Vagina (tissue), 2 donors: ENCODE data around the gene LRRC31. TPM values are rescaled to one million over a fixed set of nuclear protein-coding genes. Genes with fewer than 3 reads are reported as not detected.

Experiments
- DNase-seq, 2 donors: peaks; one replicate each; pipeline ENCODE4 v3.0.0-alpha.2; 2017; ENCODE audit errors: extremely low spot score in 2 of 2
- H3K27ac ChIP-seq: fragments of 200-600 bp; sonication (generic); one replicate; pipeline ENCODE4 v1.5.1; 2019
- H3K27me3 ChIP-seq: fragments of 200-600 bp; sonication (generic); one replicate; pipeline ENCODE4 v1.5.1; 2019
- H3K36me3 ChIP-seq, 2 donors: fragments of 200-600 bp; sonication (generic); one replicate each; pipeline ENCODE4 v1.5.1; 2017 to 2019
- H3K4me1 ChIP-seq: fragments of 200-600 bp; sonication (generic); one replicate; pipeline ENCODE4 v1.5.1; 2019
- H3K4me3 ChIP-seq, 2 donors: fragments of 200-600 bp; sonication (generic); 1 replicate in 1 of 2; 2 replicates in 1 of 2; pipeline ENCODE4 v1.5.1; 2016 to 2019
- H3K9me3 ChIP-seq: fragments of 200-600 bp; sonication (generic); one replicate; pipeline ENCODE4 v1.5.1; 2019
- CTCF ChIP-seq, 3 experiments: fragments of 450-650 bp in 2 of 3; fragments of 200-600 bp in 1 of 3; sonication (generic) in 1 of 3; IDR thresholded peaks; one replicate each; pipeline ENCODE4 v1.5.1; 2017 to 2019; ENCODE audit warnings: antibody characterized with exemption in 3 of 3, mild to moderate bottlenecking in 2 of 3, moderate library complexity in 2 of 3
- POLR2A ChIP-seq, 2 donors: fragments of 450-650 bp; IDR thresholded peaks; one replicate each; pipeline ENCODE4 v1.6.1; 2017; ENCODE audit warnings: antibody characterized with exemption in 2 of 2, mild to moderate bottlenecking in 2 of 2, moderate library complexity in 2 of 2
- POLR2AphosphoS5 ChIP-seq, 2 donors: sonication (generic); formaldehyde crosslinking; IDR thresholded peaks; one replicate each; pipeline ENCODE4 v1.9.0; 2017; ENCODE audit warnings: antibody characterized with exemption in 2 of 2, mild to moderate bottlenecking in 2 of 2, low read depth in 1 of 2; ENCODE audit not compliant: insufficient read depth in 1 of 2
- intact Hi-C: fragments of 100-400 bp; cut with DNase I; formaldehyde crosslinking; loops from one replicate; pipeline ENCODE4 v1.15.1; 2023
- total RNA-seq: library from RNA; depleted of rRNA; stranded (reverse); fragments of >200 nt; gene quantifications from one replicate; pipeline ENCODE4 v1.2.3, GENCODE V29; 2016

Gene LRRC31
- total RNA-seq, 1 donor from 2014 or later = not detected

- intact Hi-C loops = no loop called here
- no peak overlapping the region for H3K27ac ChIP-seq
- no peak overlapping the region for H3K4me3 ChIP-seq
- no peaks in the 10 kb centered on the region for H3K36me3 ChIP-seq
- no peaks in the 10 kb centered on the region for H3K27me3 ChIP-seq
- no peak for TF ChIP-seq CTCF (IDR thresholded peaks at IDR 0.05)
- TF ChIP-seq POLR2A (IDR thresholded peaks at IDR 0.05) = no peak
- TF ChIP-seq POLR2AphosphoS5 (IDR thresholded peaks at IDR 0.05; ENCODE audit: insufficient read depth in 1 of 2, low read depth in 1 of 2) = no peak
- no peaks in the 10 kb centered on the region for H3K9me3 ChIP-seq
- no peaks in the 10 kb centered on the region for H3K4me1 ChIP-seq
- no peak for DNase-seq
Observed at GRCh38 chr3:169865176-169865767, 4.5 kb downstream of the LRRC31 start.

- H3K4me3 ChIP-seq = no peak overlapping the region
- intact Hi-C loops = no loop called here
Observed at GRCh38 chr3:169864270-169864669, 5.5 kb downstream of the LRRC31 start.

GRCh38 chr3:169863458-169863899 lies 6.3 kb downstream of the LRRC31 start:
- H3K27me3 ChIP-seq = no peaks in the 10 kb centered on the region
- intact Hi-C loops = no loop called here
- H3K4me3 ChIP-seq = no peak overlapping the region

More at GRCh38 chr3:169864270-169864669, 5.5 kb downstream of the LRRC31 start:
- no peak for DNase-seq
- Histone ChIP-seq H3K36me3 (no peaks in the 10 kb centered on the region), H3K27me3 (no peaks in the 10 kb centered on the region), H3K27ac (no peak overlapping the region), H3K9me3 (no peaks in the 10 kb centered on the region), H3K4me1 (no peaks in the 10 kb centered on the region)
- TF ChIP-seq POLR2A (IDR thresholded peaks at IDR 0.05) = no peak
- TF ChIP-seq POLR2AphosphoS5 (IDR thresholded peaks at IDR 0.05; ENCODE audit: insufficient read depth in 1 of 2, low read depth in 1 of 2) = no peak
- no peak for TF ChIP-seq CTCF (IDR thresholded peaks at IDR 0.05)

GRCh38 chr3:169861871-169862270 lies 7.9 kb downstream of the LRRC31 start:
- Histone ChIP-seq H3K36me3 (no peaks in the 10 kb centered on the region), H3K9me3 (no peaks in the 10 kb centered on the region), H3K27ac (no peak overlapping the region), H3K27me3 (no peaks in the 10 kb centered on the region), H3K4me3 (no peak overlapping the region), H3K4me1 (no peaks in the 10 kb centered on the region)
- intact Hi-C loops = no loop called here
- TF ChIP-seq POLR2AphosphoS5 (IDR thresholded peaks at IDR 0.05; ENCODE audit: insufficient read depth in 1 of 2, low read depth in 1 of 2) = no peak
- TF ChIP-seq CTCF (IDR thresholded peaks at IDR 0.05) = no peak
- no peak for TF ChIP-seq POLR2A (IDR thresholded peaks at IDR 0.05)
- no peak for DNase-seq

More at GRCh38 chr3:169863458-169863899, 6.3 kb downstream of the LRRC31 start:
- no peak overlapping the region for H3K27ac ChIP-seq
- TF ChIP-seq POLR2A (IDR thresholded peaks at IDR 0.05) (no peak), CTCF (IDR thresholded peaks at IDR 0.05) (peak; percentile 51 to 69 (median 58))
- no peak for DNase-seq
- no peaks in the 10 kb centered on the region for H3K36me3 ChIP-seq
- H3K9me3 ChIP-seq = no peaks in the 10 kb centered on the region
- H3K4me1 ChIP-seq = no peaks in the 10 kb centered on the region

- no peak for DNase-seq
- TF ChIP-seq POLR2A (IDR thresholded peaks at IDR 0.05) (no peak), POLR2AphosphoS5 (IDR thresholded peaks at IDR 0.05; ENCODE audit: insufficient read depth in 1 of 2, low read depth in 1 of 2) (no peak), CTCF (IDR thresholded peaks at IDR 0.05) (no peak)
- Histone ChIP-seq H3K36me3 (no peaks in the 10 kb centered on the region), H3K27me3 (no peaks in the 10 kb centered on the region), H3K9me3 (no peaks in the 10 kb centered on the region), H3K4me1 (no peaks in the 10 kb centered on the region), H3K27ac (no peak overlapping the region), H3K4me3 (no peak overlapping the region)
- intact Hi-C loops = no loop called here
Observed at GRCh38 chr3:169857811-169858210, 11.9 kb downstream of the LRRC31 start.
